Muscle of leg (tissue), 11 donors: Measurements from ENCODE around the gene KLF15. TPM values are rescaled to one million over a fixed set of nuclear protein-coding genes. Genes with fewer than 3 reads are reported as not detected.

ENCODE experiments used
- DNase-seq: peaks from one replicate; pipeline ENCODE4 v3.0.0; 2013
- H3K27ac ChIP-seq: one replicate; pipeline ENCODE4 v1.5.1; 2013; ENCODE audit warnings: mild to moderate bottlenecking, low read length, control low read depth
- H3K27me3 ChIP-seq: one replicate; pipeline ENCODE4 v1.6.1; 2013; ENCODE audit warnings: low read length; ENCODE audit not compliant: control insufficient read depth, insufficient read depth
- H3K36me3 ChIP-seq: one replicate; pipeline ENCODE4 v1.6.1; 2013; ENCODE audit warnings: low read length; ENCODE audit not compliant: control insufficient read depth, insufficient read depth
- H3K4me1 ChIP-seq: one replicate; pipeline ENCODE4 v1.6.1; 2013; ENCODE audit warnings: low read length; ENCODE audit not compliant: control insufficient read depth, insufficient read depth
- H3K4me3 ChIP-seq: one replicate; pipeline ENCODE4 v1.5.1; 2013; ENCODE audit warnings: low read length, control low read depth
- H3K9me3 ChIP-seq: replicated peaks from 2 replicates; pipeline ENCODE4 v1.6.1; 2013; ENCODE audit warnings: low read depth, low read length; ENCODE audit not compliant: control insufficient read depth
- WGBS: methylation state at CpG from one replicate; pipeline ENCODE4 v1.1.5; 2013; ENCODE audit warnings: missing lambda C conversion rate; ENCODE audit not compliant: insufficient coverage; 5-methylcytosine and 5-hydroxymethylcytosine counted together
- polyA plus RNA-seq, 8 donors: library from polyadenylated mRNA; unstranded; fragments of 120-200 nt; gene quantifications; one replicate each; pipeline versions ENCODE4 v1.2.1 to v1.2.3, GENCODE V29; 2013; ENCODE audit warnings: inconsistent platforms in 1 of 8, low replicate concordance in 1 of 8; ENCODE audit not compliant: insufficient read length in 8 of 8, insufficient read depth in 1 of 8
- total RNA-seq: library from RNA; stranded (reverse); fragments of 120-200 nt; gene quantifications from one replicate; pipeline ENCODE4 v1.2.4, GENCODE V29; 2013

The KLF15 gene
- total and polyA plus RNA-seq, 9 donors = 0.64 to 2.1 (median 0.93) TPM

DNA sequence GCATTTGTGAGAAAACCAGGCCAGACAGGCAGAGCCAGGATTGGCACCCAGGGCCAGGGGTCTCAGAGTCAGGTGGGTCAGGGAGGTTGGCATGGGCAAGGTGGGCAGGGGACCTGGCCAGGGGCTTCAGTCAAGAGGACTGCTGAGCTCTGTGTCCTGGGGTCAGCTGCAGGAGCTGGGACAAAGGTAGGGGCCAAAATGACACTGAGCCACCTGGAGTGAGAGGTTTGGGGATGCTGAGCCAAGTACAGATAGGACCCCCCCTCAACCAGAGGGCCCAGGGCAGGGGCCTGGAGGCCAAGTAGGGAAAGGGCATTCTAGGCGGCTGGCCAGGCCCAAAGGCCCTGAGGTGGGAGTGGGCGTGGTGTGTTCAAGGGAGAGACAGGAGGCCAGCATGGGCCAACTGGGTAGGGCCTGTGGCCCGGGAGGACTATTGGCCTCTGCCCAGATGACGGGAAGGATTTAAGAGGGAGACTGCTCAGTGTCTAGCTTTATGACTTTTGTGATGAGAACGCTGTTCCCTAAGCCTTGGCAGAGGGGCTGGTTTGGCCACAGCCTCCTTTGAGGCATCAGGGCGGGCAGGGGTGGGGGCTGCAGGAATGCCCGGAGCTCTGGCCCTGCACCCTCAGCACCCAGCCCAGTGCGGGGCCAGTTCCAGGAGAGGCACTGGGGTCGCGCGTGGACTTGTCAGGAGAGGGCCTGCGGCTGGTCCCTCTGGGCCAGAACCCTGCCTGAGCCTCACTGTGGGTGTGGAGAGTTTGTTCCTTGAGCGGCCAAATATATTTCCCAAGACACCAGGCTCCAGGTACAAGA lies 40.6 kb upstream of the KLF15 start:
- WGBS = 60% methylated on average over 11 of the region's 13 CpGs
- DNase-seq = no peak

DNA sequence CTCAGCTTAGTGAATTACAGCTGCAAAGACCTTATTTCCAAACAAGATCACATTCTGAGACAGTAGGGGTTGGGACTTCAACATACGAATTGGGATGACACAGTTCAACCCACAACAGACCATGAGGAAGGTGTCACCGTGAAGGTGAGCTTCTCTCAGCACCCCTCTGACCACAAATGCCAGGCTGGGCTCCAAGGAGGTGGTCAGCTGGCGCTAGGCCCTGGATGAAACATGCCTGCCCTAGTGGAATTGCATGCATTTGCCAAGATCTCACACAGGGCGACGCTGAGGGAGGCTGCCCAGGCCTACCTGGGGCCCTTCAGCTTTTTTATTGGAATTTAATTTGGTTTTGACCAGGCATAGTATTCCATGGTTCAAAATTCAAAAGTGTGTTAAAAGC lies 39.3 kb upstream of the KLF15 start:
- peaks cover 8% of the 10 kb centered on the region for H3K4me1 ChIP-seq
- H3K27ac ChIP-seq = no peak overlapping the region
- WGBS = 96% methylated on average over 3 of the region's 5 CpGs
- no peak overlapping the region for H3K4me3 ChIP-seq
- H3K36me3 ChIP-seq = no peaks in the 10 kb centered on the region
- H3K27me3 ChIP-seq = peaks cover 38% of the 10 kb centered on the region
- H3K9me3 ChIP-seq = no peaks in the 10 kb centered on the region
- DNase-seq = no peak

More for the DNA sequence above, 40.6 kb upstream of the KLF15 start:
- H3K9me3 ChIP-seq = no peaks in the 10 kb centered on the region
- no peaks in the 10 kb centered on the region for H3K36me3 ChIP-seq
- no peak overlapping the region for H3K27ac ChIP-seq
- no peak overlapping the region for H3K4me3 ChIP-seq
- peaks cover 8% of the 10 kb centered on the region for H3K4me1 ChIP-seq
- peaks cover 31% of the 10 kb centered on the region for H3K27me3 ChIP-seq

DNA sequence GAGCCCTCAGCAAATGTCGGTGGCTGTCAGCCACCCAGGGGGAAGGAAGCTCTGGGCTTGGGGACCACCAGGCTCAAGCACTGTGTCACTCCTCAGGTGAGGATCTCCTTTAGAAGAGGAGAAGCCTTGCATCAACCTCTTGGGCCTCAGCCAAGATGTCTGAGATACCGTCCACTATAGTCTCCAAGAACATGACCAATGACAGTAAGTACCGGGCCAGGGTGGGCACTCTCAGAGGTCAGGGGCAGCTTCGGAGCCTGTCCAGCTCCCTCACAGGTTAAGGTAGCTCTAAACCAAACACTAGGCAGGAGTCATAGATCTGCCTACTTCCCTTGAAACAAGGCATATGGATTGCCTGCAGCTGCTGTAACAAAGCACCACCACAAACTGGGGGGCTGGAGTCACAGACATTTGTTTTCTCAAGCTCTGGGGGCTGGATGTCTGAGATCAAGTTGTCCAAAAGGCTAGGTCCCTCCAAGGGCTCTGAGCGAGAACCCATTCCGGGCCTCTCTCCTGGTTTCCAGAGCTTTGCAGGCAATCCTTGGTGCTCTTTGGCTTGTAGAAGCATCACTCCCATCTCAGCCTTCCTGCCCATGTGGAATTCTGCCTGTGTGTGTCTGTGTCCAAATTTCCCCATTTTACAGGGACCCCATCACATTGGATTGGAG lies 38.8 kb upstream of the KLF15 start:
- 88% methylated on average over 6 of the region's 6 CpGs for WGBS
- no peak for DNase-seq
- peaks cover 8% of the 10 kb centered on the region for H3K4me1 ChIP-seq

DNA sequence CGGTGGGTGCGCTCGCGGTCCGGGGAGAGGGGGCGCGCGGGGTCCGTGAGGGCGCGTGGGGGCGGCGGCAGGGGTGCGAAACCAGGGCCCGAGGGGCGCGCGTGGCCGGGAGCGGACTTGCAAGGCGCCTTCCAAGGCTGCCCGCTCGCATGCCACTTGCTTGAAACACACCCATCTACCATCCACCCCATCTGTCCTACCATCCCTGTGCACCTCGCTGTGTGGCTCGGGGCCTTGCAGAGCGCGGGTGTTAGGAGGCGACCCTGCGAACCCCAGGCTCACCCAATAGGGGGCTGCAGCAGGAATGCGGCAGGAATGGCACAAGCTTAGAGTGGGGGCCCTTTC lies 37.7 kb upstream of the KLF15 start:
- Histone ChIP-seq H3K36me3 (no peaks in the 10 kb centered on the region), H3K4me3 (no peak overlapping the region), H3K9me3 (no peaks in the 10 kb centered on the region), H3K27me3 (peaks cover 47% of the 10 kb centered on the region), H3K27ac (no peak overlapping the region), H3K4me1 (peaks cover 8% of the 10 kb centered on the region)
- 5% methylated on average over 23 of the region's 30 CpGs for WGBS
- no peak for DNase-seq

More for the DNA sequence above, 38.8 kb upstream of the KLF15 start:
- Histone ChIP-seq H3K36me3 (no peaks in the 10 kb centered on the region), H3K27me3 (peaks cover 38% of the 10 kb centered on the region), H3K4me3 (no peak overlapping the region), H3K9me3 (no peaks in the 10 kb centered on the region), H3K27ac (no peak overlapping the region)

DNA sequence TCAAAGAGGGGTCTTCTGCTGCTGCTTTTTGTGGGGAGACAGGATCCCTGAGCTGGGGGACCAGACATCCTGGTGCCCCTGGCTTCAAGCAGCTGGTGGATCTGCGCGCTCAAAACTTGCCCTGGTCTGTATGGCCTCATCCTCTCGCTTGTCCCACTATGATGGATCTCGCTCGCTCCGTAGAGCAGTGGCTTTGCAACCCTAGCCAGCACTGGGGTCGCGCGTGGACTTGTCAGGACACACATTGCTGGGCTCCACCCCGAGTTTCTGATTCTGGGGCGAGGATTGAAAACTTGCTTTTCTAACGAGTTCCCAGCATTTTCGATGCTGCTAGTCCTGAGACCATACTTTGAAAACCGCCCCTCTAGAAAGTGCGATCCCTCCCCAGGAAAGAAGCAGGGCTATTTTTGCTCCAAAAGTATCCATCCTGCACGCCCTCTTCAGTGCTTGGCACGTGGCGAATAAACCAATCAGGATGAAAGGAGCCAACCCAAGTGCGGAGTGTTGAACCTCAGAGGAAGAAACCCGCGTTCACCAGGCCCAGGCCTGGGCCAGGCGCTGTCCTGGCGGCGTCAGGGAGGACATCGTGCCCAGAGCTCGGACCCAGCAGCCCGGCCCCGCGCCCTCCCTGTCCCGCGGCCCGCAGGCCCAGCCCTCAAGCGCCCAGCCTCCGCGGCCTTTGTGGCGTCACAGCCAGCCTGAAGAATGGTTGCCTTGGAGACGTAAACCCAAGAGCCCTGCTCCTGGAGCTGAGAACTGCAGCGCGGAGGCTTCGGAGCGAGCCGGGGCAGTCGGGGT lies 37.2 kb upstream of the KLF15 start, which contains the start of gene CFAP100:
Gene CFAP100 (plus strand): TSS at position 731 of the 798 bp plus-strand sequence. CDS start 1,092 bp downstream, outside the sequence.
- Histone ChIP-seq H3K4me3 (no peak within 1 kb of the TSS), H3K27ac (no peak within 1 kb of the TSS), H3K9me3 (no peaks in the 10 kb centered on the region), H3K4me1 (peaks cover 11% of the 10 kb centered on the region), H3K27me3 (peaks cover 53% of the 10 kb centered on the region), H3K36me3 (no peaks in the 10 kb centered on the region)
- 31% methylated on average over 43 of the region's 43 CpGs for WGBS
- peak; percentile 78 for DNase-seq

GRCh38 chr3:126393563-126393962 lies 36.4 kb upstream of the KLF15 start:
- no peaks in the 10 kb centered on the region for H3K9me3 ChIP-seq
- no peak for DNase-seq
- H3K4me1 ChIP-seq = peaks cover 15% of the 10 kb centered on the region
- 77% methylated on average over 2 of the region's 4 CpGs for WGBS
- no peak overlapping the region for H3K4me3 ChIP-seq
- H3K36me3 ChIP-seq = no peaks in the 10 kb centered on the region
- peaks cover 55% of the 10 kb centered on the region for H3K27me3 ChIP-seq
- no peak overlapping the region for H3K27ac ChIP-seq

DNA sequence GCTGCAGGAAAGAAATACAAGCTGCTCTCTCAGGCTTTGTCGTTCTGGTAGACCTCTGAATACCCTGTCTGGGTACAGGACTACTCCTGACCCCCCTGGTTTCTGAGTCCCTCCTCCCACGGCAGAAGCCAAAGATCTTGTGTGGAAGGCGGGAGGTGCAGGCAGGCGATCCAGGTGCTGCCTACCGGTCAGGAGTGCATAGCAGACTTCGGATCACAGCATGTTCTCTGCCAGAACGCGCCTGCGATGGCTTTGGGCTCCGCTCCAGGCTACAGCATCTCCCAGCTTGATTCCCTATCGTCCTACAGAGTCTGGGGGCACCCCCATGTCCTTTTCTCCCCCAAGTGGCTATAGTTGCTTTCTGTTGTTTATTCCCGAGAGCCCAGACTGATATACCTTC lies 35.0 kb upstream of the KLF15 start:
- no peak overlapping the region for H3K4me3 ChIP-seq
- 71% methylated on average over 8 of the region's 12 CpGs for WGBS

GRCh38 chr3:126391631-126392030 lies 34.4 kb upstream of the KLF15 start:
- Histone ChIP-seq H3K27ac (no peak overlapping the region), H3K27me3 (peaks cover 54% of the 10 kb centered on the region), H3K4me1 (peaks cover 15% of the 10 kb centered on the region), H3K36me3 (no peaks in the 10 kb centered on the region), H3K9me3 (no peaks in the 10 kb centered on the region), H3K4me3 (no peak overlapping the region)
- no peak for DNase-seq
- no CpG with 5 or more reads among the region's 1 CpG for WGBS

More for the DNA sequence above, 35.0 kb upstream of the KLF15 start:
- Histone ChIP-seq H3K36me3 (no peaks in the 10 kb centered on the region), H3K27ac (no peak overlapping the region), H3K9me3 (no peaks in the 10 kb centered on the region), H3K27me3 (peaks cover 54% of the 10 kb centered on the region), H3K4me1 (peaks cover 15% of the 10 kb centered on the region)
- no peak for DNase-seq

DNA sequence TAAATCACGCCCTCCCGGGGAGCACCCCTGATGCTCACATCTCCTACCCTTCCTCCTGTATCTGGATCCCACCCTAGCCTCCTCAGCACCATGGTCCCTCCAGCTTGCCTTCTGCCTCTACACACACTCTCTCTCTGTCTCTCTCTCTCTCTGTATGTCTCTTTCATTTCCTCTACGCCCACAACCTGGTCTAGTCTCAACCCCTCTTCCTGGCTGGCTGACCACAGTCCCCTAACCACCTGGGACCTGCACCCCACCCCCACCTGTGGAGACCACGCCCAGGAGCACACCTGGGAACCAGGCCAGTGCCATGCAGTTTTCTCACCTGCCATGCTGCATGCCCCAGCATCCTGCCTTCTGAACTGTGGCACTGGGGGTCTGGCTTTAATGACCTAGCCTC lies 33.5 kb upstream of the KLF15 start:
- peaks cover 49% of the 10 kb centered on the region for H3K27me3 ChIP-seq
- DNase-seq = no peak

DNA sequence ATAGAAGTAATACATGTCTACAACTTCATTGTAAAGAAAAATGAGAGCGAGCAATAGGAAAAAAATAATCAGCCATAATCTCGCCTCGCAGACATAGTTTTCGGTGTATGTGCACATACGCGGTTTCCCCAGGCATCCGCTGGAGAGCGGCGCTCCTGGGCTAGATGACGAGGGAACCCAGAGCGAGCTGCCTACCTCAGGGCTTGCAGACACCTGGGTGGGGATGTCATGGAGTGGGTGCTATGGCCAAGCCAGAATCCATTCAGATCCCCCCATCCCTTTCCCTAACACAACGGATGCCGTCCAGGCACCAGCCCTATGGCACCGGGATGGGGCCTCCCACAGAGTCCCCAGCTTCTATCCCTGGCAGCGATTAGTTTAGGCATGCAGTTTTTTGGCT lies 33.0 kb upstream of the KLF15 start:
- no peak for DNase-seq
- Histone ChIP-seq H3K9me3 (no peaks in the 10 kb centered on the region), H3K4me3 (no peak overlapping the region), H3K27me3 (peaks cover 44% of the 10 kb centered on the region), H3K27ac (no peak overlapping the region), H3K36me3 (no peaks in the 10 kb centered on the region), H3K4me1 (peaks cover 15% of the 10 kb centered on the region)
- 90% methylated on average over 4 of the region's 15 CpGs for WGBS

More for the DNA sequence above, 33.5 kb upstream of the KLF15 start:
- Histone ChIP-seq H3K27ac (no peak overlapping the region), H3K9me3 (no peaks in the 10 kb centered on the region), H3K36me3 (no peaks in the 10 kb centered on the region), H3K4me3 (no peak overlapping the region), H3K4me1 (peaks cover 15% of the 10 kb centered on the region)
- WGBS = 82% methylated on average over 4 of the region's 4 CpGs
